ENCODE results near the gene CNOT6L. TPM values are rescaled to one million over a fixed set of nuclear protein-coding genes. Genes with fewer than 3 reads are reported as not detected.

Gene CNOT6L
- total and polyA plus RNA-seq, 2 of the 13 experiments (the other 11 are each of a cell fraction or from before 2014, with no cell fraction given), result 7.9 to 13.5 TPM

DNA sequence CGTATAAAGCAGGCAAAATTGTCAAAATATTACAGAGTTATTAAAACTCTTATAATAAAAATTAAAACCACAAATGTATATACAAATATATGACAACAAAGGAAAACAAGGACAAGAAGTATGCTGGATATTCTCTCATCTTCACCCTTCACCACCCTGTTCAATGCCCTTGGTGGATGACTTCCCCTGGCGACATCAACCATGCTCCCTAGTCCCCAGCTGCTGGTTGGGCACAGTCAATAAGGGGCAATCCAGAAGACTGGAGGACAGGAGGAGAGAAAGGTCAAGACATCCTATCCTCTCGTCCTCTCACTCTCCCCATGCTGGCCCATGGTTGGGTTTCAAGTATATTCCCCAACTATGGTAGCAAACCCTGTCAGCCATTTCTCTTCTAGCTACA, 142.3 kb downstream of the CNOT6L start:
- no peak overlapping the region for H3K4me2 ChIP-seq (ENCODE audit: low read depth, low read length)
- H2AFZ ChIP-seq (ENCODE audit: low read length), result no peak overlapping the region
- no peak for DNase-seq (ENCODE audit: low spot score)
- in situ Hi-C loops (cut with HindIII; ENCODE audit: extremely low pct_ligation_motif_present, low pct_unique_long_range_greater_than_20kb), result no loop called here
- CTCF ChIA-PET (ENCODE audit: low intra/inter-chr PET ratio, low total read pairs), result no interaction called here
- intact Hi-C loops (cut with micrococcal nuclease; ENCODE audit: unreplicated experiment), result no loop called here
- H3K9ac ChIP-seq (ENCODE audit: insufficient read depth, low read depth, low read length), result no peak overlapping the region
- WGBS (ENCODE audit: low lambda C conversion rate), result 0% methylated on average over 3 of the region's 3 CpGs
- peaks cover 8% of the 10 kb centered on the region for H3K9me3 ChIP-seq (ENCODE audit: low read length)
- peak; percentile 99 for TF ChIP-seq ZNF556 (CRISPR knock-in tag; IDR thresholded peaks at IDR 0.05; ENCODE audit: borderline replicate concordance)
- no peak for TF ChIP-seq ZNF883 (CRISPR knock-in tag; IDR thresholded peaks at IDR 0.05; ENCODE audit: not compliant biosample characterization)
- H3K36me3 ChIP-seq (replicated peaks in 1 of 2; ENCODE audit: control insufficient read depth in 1 of 2, insufficient read depth in 2 of 2, low read length in 2 of 2), result no peaks in the 10 kb centered on the region
- H3K4me3 ChIP-seq (replicated peaks in 1 of 3; ENCODE audit: insufficient read depth in 1 of 3, low read depth in 2 of 3, low read length in 3 of 3), result no peak overlapping the region
- H4K20me1 ChIP-seq (ENCODE audit: insufficient read depth, low read length), result no peaks in the 10 kb centered on the region
- H3K27ac ChIP-seq (ENCODE audit: extremely low read length, insufficient read depth, low read length), result no peak overlapping the region
- no peaks in the 10 kb centered on the region for H3K27me3 ChIP-seq (ENCODE audit: control insufficient read depth in 1 of 2, insufficient read depth in 2 of 2, low read length in 2 of 2)
- no peak for ATAC-seq
- no peaks in the 10 kb centered on the region for H3K79me2 ChIP-seq (ENCODE audit: insufficient read depth, low read length)
- POLR2A ChIA-PET, result no interaction called here
- BruUV-seq (replicated peaks), result no TSS peak
- no peak for FAIRE-seq
- no peaks in the 10 kb centered on the region for H3K4me1 ChIP-seq (ENCODE audit: insufficient read depth, low read length)

DNA sequence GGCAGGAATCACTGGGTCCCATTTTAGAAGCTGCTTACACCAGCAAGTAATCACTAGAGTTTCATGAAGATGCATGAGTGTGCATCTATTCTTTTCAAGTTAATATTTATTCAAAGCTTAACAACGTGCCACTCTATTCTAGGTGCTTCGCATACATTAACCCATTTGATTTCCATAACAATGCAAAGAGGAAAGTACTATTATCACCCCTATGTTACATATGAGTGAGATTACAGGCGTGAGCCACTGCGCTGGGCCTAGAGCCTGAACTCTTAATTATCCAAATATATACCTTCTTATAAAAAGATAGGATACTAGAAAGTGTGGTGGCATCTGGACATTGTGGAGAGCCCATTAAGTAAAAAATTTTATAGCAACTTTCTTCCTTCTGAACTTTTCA, 148.1 kb downstream of the CNOT6L start:
- TF ChIP-seq ZNF614 (CRISPR knock-in tag; IDR thresholded peaks at IDR 0.05; ENCODE audit: borderline replicate concordance) (no peak), POGZ (CRISPR knock-in tag; IDR thresholded peaks at IDR 0.05) (no peak), ZNF317 (CRISPR knock-in tag; IDR thresholded peaks at IDR 0.05) (no peak), ZNF562 (CRISPR knock-in tag; IDR thresholded peaks at IDR 0.05; ENCODE audit: borderline replicate concordance) (no peak), KAT2B (IDR thresholded peaks at IDR 0.05; ENCODE audit: borderline replicate concordance, low read depth, low read length) (no peak), FOXO1 (CRISPR knock-in tag; IDR thresholded peaks at IDR 0.05) (no peak), GATAD2A (CRISPR knock-in tag; IDR thresholded peaks at IDR 0.05) (no peak)
- Histone ChIP-seq H3K36me3 (replicated peaks in 1 of 2; ENCODE audit: control insufficient read depth in 1 of 2, insufficient read depth in 2 of 2, low read length in 2 of 2) (no peaks in the 10 kb centered on the region), H3K27ac (ENCODE audit: extremely low read length, insufficient read depth, low read length) (no peak overlapping the region), H3K27me3 (ENCODE audit: control insufficient read depth in 1 of 2, insufficient read depth in 2 of 2, low read length in 2 of 2) (no peaks in the 10 kb centered on the region), H2AFZ (ENCODE audit: low read length) (no peak overlapping the region), H4K20me1 (ENCODE audit: insufficient read depth, low read length) (no peaks in the 10 kb centered on the region), H3K4me3 (replicated peaks in 1 of 3; ENCODE audit: insufficient read depth in 1 of 3, low read depth in 2 of 3, low read length in 3 of 3) (no peak overlapping the region), H3K79me2 (ENCODE audit: insufficient read depth, low read length) (no peaks in the 10 kb centered on the region), H3K9me3 (ENCODE audit: low read length) (no peaks in the 10 kb centered on the region; the same call in 1 of the 2 replicates), H3K4me2 (ENCODE audit: low read depth, low read length) (no peak overlapping the region), H3K4me1 (ENCODE audit: insufficient read depth, low read length) (no peaks in the 10 kb centered on the region), H3K9ac (ENCODE audit: insufficient read depth, low read depth, low read length) (no peak overlapping the region)
- 52% methylated on average over 4 of the region's 4 CpGs for WGBS (ENCODE audit: low lambda C conversion rate)
- ATAC-seq (no peak), FAIRE-seq (no peak), DNase-seq (ENCODE audit: low spot score) (no peak)
- POLR2A ChIA-PET, result no interaction called here
- CTCF ChIA-PET (ENCODE audit: low intra/inter-chr PET ratio, low total read pairs), result no interaction called here
- in situ Hi-C loops (cut with HindIII; ENCODE audit: extremely low pct_ligation_motif_present, low pct_unique_long_range_greater_than_20kb), result no loop called here
- intact Hi-C loops (cut with micrococcal nuclease; ENCODE audit: unreplicated experiment), result no loop called here
- no TSS peak for BruUV-seq (replicated peaks)
